ENCODE measurements around the gene PEX10. TPM values are rescaled to one million over a fixed set of nuclear protein-coding genes. Genes with fewer than 3 reads are reported as not detected.

The PEX10 gene
- total and polyA plus RNA-seq, 5 donors from 2014 or later = 6.3 to 9.7 (median 7.9) TPM

GRCh38 chr1:2389644-2390043 is 22.7 kb downstream of the PEX10 start:
- ATAC-seq (ENCODE audit: low read depth in 2 of 2) = no peak
- Mint-ChIP-seq H3K27me3 (no peaks in the 10 kb centered on the region), H3K27ac (no peak overlapping the region), H3K4me3 (peak overlapping the region in 3 of 4 donors; percentile 64 to 84 (median 79)), H3K36me3 (no peaks in the 10 kb centered on the region), H3K4me1 (peaks cover 0 to 36% (median 23%) of the 10 kb centered on the region in 4 donors), H3K9me3 (no peaks in the 10 kb centered on the region)
- no peak for DNase-seq
- H3K4me3 ChIP-seq (ENCODE audit: low read depth, low read length) = no peak overlapping the region
- peaks cover 31% of the 10 kb centered on the region for H3K4me1 ChIP-seq (ENCODE audit: control insufficient read depth, insufficient read depth, low read length, poor library complexity, severe bottlenecking)
- H3K27me3 ChIP-seq (ENCODE audit: control insufficient read depth, insufficient read depth, low read length) = no peaks in the 10 kb centered on the region
- H3K9me3 ChIP-seq (ENCODE audit: control insufficient read depth in 2 of 2, low read length in 2 of 2) = no peaks in the 10 kb centered on the region
- peaks cover 8% of the 10 kb centered on the region for H3K36me3 ChIP-seq (ENCODE audit: control insufficient read depth, insufficient read depth, low read length)
- no peak overlapping the region for H3K27ac ChIP-seq (ENCODE audit: insufficient read depth, low read length, poor library complexity, severe bottlenecking)

- H3K36me3 ChIP-seq (ENCODE audit: control insufficient read depth, insufficient read depth, low read length) = no peaks in the 10 kb centered on the region
- H3K27me3 ChIP-seq (ENCODE audit: control insufficient read depth, insufficient read depth, low read length) = no peaks in the 10 kb centered on the region
- Mint-ChIP-seq H3K4me3 (no peak overlapping the region), H3K4me1 (peaks cover 0 to 26% (median 13%) of the 10 kb centered on the region in 4 donors), H3K9me3 (no peaks in the 10 kb centered on the region), H3K36me3 (no peaks in the 10 kb centered on the region), H3K27me3 (no peaks in the 10 kb centered on the region), H3K27ac (no peak overlapping the region)
- H3K4me1 ChIP-seq (ENCODE audit: control insufficient read depth, insufficient read depth, low read length, poor library complexity, severe bottlenecking) = peaks cover 20% of the 10 kb centered on the region
- H3K27ac ChIP-seq (ENCODE audit: insufficient read depth, low read length, poor library complexity, severe bottlenecking) = no peak overlapping the region
- DNase-seq (no peak), ATAC-seq (ENCODE audit: low read depth in 2 of 2) (no peak)
- no peaks in the 10 kb centered on the region for H3K9me3 ChIP-seq (ENCODE audit: control insufficient read depth in 2 of 2, low read length in 2 of 2)
- H3K4me3 ChIP-seq (ENCODE audit: low read depth, low read length) = no peak overlapping the region
These were observed 24.1 kb downstream of the PEX10 start for GRCh38 chr1:2388004-2388913.

GRCh38 chr1:2386636-2387611 is 25.4 kb downstream of the PEX10 start:
- Histone ChIP-seq H3K27ac (ENCODE audit: insufficient read depth, low read length, poor library complexity, severe bottlenecking) (no peak overlapping the region), H3K4me3 (ENCODE audit: low read depth, low read length) (no peak overlapping the region), H3K4me1 (ENCODE audit: control insufficient read depth, insufficient read depth, low read length, poor library complexity, severe bottlenecking) (peaks cover 13% of the 10 kb centered on the region), H3K9me3 (ENCODE audit: control insufficient read depth in 2 of 2, low read length in 2 of 2) (no peaks in the 10 kb centered on the region), H3K27me3 (ENCODE audit: control insufficient read depth, insufficient read depth, low read length) (no peaks in the 10 kb centered on the region), H3K36me3 (ENCODE audit: control insufficient read depth, insufficient read depth, low read length) (no peaks in the 10 kb centered on the region)
- no peaks in the 10 kb centered on the region for H3K36me3 Mint-ChIP-seq
- no peak overlapping the region for H3K27ac Mint-ChIP-seq
- no peaks in the 10 kb centered on the region for H3K9me3 Mint-ChIP-seq
- DNase-seq = no peak
- no peaks in the 10 kb centered on the region for H3K27me3 Mint-ChIP-seq
- ATAC-seq (ENCODE audit: low read depth in 2 of 2) = no peak
- H3K4me3 Mint-ChIP-seq = peak overlapping the region in 1 of 4 donors; percentile 38
- H3K4me1 Mint-ChIP-seq = peaks cover 0 to 15% (median 2%) of the 10 kb centered on the region in 4 donors

- H3K36me3 ChIP-seq (ENCODE audit: control insufficient read depth, insufficient read depth, low read length) = no peaks in the 10 kb centered on the region
- H3K27ac ChIP-seq (ENCODE audit: insufficient read depth, low read length, poor library complexity, severe bottlenecking) = no peak overlapping the region
- peaks cover 15% of the 10 kb centered on the region for H3K4me1 ChIP-seq (ENCODE audit: control insufficient read depth, insufficient read depth, low read length, poor library complexity, severe bottlenecking)
- H3K9me3 ChIP-seq (ENCODE audit: control insufficient read depth in 2 of 2, low read length in 2 of 2) = no peaks in the 10 kb centered on the region
- H3K27me3 ChIP-seq (ENCODE audit: control insufficient read depth, insufficient read depth, low read length) = no peaks in the 10 kb centered on the region
- no peak overlapping the region for H3K4me3 ChIP-seq (ENCODE audit: low read depth, low read length)
- no peaks in the 10 kb centered on the region for H3K36me3 Mint-ChIP-seq
- H3K27me3 Mint-ChIP-seq = no peaks in the 10 kb centered on the region
- ATAC-seq (ENCODE audit: low read depth in 2 of 2) (no peak), DNase-seq (no peak)
- no peaks in the 10 kb centered on the region for H3K9me3 Mint-ChIP-seq
- H3K4me1 Mint-ChIP-seq = peaks cover 0 to 17% (median 2%) of the 10 kb centered on the region in 4 donors
- H3K27ac Mint-ChIP-seq = no peak overlapping the region
- H3K4me3 Mint-ChIP-seq = no peak overlapping the region
These were observed 26.6 kb downstream of the PEX10 start for GRCh38 chr1:2385606-2386280.

- H3K9me3 ChIP-seq (ENCODE audit: control insufficient read depth in 2 of 2, low read length in 2 of 2) = no peaks in the 10 kb centered on the region
- H3K27ac ChIP-seq (ENCODE audit: insufficient read depth, low read length, poor library complexity, severe bottlenecking) = no peak overlapping the region
- no peaks in the 10 kb centered on the region for H3K9me3 Mint-ChIP-seq
- H3K4me1 ChIP-seq (ENCODE audit: control insufficient read depth, insufficient read depth, low read length, poor library complexity, severe bottlenecking) = peaks cover 10% of the 10 kb centered on the region
- ATAC-seq (ENCODE audit: low read depth in 2 of 2) (no peak), DNase-seq (no peak)
- H3K4me3 Mint-ChIP-seq = no peak overlapping the region
- peaks cover 0 to 9% (median 2%) of the 10 kb centered on the region in 4 donors for H3K4me1 Mint-ChIP-seq
- no peak overlapping the region for H3K27ac Mint-ChIP-seq
- no peaks in the 10 kb centered on the region for H3K36me3 ChIP-seq (ENCODE audit: control insufficient read depth, insufficient read depth, low read length)
- no peaks in the 10 kb centered on the region for H3K36me3 Mint-ChIP-seq
- no peaks in the 10 kb centered on the region for H3K27me3 Mint-ChIP-seq
- no peaks in the 10 kb centered on the region for H3K27me3 ChIP-seq (ENCODE audit: control insufficient read depth, insufficient read depth, low read length)
- H3K4me3 ChIP-seq (ENCODE audit: low read depth, low read length) = no peak overlapping the region
These were observed 27.4 kb downstream of the PEX10 start for GRCh38 chr1:2384941-2385481.

GRCh38 chr1:2384130-2384860 is 28.1 kb downstream of the PEX10 start:
- Mint-ChIP-seq H3K4me3 (no peak overlapping the region), H3K27me3 (no peaks in the 10 kb centered on the region), H3K36me3 (no peaks in the 10 kb centered on the region), H3K9me3 (no peaks in the 10 kb centered on the region), H3K4me1 (peaks cover 0 to 6% (median 2%) of the 10 kb centered on the region in 4 donors), H3K27ac (peak overlapping the region in 1 of 3 donors; percentile 85)
- DNase-seq (no peak), ATAC-seq (ENCODE audit: low read depth in 2 of 2) (no peak)
- no peak overlapping the region for H3K4me3 ChIP-seq (ENCODE audit: low read depth, low read length)
- H3K27ac ChIP-seq (ENCODE audit: insufficient read depth, low read length, poor library complexity, severe bottlenecking) = no peak overlapping the region
- no peaks in the 10 kb centered on the region for H3K36me3 ChIP-seq (ENCODE audit: control insufficient read depth, insufficient read depth, low read length)
- no peaks in the 10 kb centered on the region for H3K9me3 ChIP-seq (ENCODE audit: control insufficient read depth in 2 of 2, low read length in 2 of 2)
- H3K27me3 ChIP-seq (ENCODE audit: control insufficient read depth, insufficient read depth, low read length) = no peaks in the 10 kb centered on the region
- H3K4me1 ChIP-seq (ENCODE audit: control insufficient read depth, insufficient read depth, low read length, poor library complexity, severe bottlenecking) = peaks cover 10% of the 10 kb centered on the region

All from CD4-positive, CD25-positive, alpha-beta regulatory T cell (primary cell).